Measurements from ENCODE around the gene GMDS.
A peak's percentile ranks its signal among the peaks of the same experiment; 100 is the strongest.

GMDS gene

DNA sequence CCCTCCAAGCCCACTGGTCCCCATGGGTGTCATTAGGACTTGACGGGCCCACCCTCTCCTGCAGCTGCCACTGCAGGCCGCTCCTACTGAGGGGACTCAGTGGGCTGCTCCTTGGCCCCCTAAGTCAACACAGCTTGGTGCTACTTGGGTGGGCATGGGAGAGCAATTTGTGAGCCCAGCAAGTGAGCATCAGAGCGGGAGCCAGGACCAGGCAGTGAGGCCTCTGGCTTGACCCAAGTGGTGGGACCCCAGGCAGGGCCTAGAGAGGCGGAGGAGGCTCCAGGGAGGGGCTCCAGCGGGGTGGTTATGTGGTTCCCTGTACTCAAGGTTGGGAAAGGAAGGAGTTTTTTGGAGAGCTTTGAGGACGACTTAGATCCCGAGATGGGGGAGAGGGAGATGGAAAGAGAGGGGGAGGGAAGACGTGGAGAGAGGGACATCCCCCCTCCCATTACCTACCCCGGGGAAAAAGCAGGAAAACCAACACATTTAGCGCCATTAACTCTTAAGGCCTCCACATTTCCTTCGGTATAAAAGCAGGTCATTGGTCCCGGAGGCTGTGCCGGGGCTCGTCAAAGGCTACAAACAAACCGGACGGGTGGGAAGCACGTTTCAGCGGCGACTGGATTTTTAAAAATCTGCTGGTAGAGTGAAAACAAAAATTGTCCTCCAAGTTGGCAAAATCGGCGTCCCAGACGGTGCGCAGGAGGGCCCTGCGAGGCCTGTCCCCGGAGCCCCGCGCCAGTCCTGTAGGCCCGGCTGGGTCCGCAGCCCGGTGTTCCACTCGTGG, 626.9 kb downstream of the GMDS start:
- DNase-seq = no peak

DNA sequence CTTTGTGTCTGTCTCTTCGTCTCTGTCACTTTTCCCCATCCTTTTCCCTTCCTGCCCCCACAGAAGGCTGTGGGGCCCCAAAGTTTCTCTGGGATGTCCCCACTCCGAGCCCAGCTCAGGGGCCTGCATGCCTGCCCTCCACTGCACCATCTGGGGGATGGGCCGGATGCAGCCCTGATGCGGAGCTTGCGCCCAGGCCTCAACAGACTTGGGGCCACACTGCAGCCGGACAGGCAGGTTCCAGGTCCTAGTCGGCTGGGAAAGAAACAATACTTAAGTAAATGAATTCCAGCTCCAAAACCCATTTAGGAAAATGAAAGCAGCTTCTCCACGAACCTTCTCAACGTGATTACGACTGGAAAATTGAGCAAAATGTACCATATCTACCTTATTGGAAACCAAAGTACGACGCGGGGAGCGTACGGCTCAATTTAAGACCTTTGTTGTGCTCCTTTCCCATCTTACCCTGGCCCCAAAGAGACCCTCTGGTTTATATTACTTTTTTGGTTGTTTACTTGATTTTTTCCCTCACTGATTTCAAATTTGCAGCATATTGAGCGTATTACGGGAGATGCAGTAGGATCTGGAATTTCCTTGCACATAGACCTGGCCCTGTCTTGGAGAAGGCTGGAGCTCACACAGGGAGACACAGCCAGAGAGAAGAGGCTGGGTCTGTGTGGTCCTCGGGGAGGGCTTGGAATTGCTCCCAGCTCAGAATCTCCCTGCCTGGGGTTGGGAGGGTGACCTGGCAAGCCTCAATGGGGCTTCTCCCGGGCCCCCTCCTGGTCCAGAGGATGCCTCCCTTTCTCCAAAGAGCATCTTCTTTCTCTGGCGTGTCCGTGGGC, 627.7 kb downstream of the GMDS start:
- no peak for DNase-seq

DNA sequence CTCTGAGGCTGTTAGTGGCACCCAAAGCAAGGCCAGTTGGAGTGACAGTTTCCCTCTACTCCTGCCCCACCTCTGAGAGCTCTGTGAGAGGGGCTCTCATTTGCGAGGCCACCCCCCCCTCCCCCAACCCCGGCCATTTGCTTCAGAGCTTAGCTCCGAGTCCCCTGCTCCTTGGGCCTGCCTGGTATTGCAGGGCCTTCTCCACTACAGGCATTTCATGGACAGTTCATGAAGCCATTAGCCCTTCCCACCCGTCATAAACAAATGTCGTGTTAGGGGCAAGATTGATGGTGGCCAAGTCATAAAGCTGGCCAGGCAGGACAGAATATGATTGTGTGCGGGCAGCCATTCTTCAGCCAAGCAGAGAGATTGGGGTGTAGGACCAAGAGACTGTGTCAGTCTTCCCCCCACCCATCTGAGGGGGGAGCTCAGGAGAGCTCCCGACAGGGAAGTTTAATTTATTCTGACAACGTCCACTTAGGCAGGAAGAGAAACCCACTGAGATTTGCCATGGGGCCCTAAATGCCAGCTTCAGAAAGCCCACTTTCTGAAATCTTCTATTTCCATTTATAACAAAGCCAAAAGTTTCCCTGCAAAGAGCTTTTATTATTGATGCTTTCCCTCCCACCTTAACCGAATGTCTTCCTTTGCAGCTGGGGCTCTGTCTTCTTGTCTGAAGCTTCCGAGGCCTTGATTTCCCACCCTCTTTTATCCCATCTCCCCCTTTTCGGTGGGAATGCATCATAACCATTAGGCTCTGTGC, 628.5 kb downstream of the GMDS start:
- DNase-seq = no peak

DNA sequence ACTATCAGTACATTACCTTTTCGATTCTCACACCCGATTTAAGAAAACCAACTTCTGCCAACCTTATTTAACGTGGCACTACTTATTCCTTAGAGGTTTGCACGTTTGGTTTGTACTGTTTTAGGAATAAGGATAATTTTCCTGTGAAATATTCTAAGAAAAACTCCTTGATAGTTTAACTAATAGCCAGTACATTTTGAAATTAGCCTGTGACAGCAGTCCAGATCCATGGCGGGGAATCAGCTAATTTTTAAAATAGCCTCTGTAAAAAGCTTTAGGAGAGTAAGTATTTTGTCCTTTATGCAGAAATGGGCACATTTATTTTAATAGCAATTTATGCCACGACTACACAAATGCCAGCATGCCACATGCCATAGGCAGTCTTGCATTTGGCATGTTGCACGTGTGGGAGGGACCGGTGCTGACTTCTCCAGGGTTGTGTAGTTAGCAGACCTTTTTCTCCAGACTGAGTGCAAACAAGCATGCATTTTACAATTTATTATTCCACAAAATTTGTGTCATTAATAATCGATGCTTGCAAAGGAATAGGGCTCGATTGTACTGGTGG, 629.5 kb downstream of the GMDS start:
- DNase-seq = no peak

DNA sequence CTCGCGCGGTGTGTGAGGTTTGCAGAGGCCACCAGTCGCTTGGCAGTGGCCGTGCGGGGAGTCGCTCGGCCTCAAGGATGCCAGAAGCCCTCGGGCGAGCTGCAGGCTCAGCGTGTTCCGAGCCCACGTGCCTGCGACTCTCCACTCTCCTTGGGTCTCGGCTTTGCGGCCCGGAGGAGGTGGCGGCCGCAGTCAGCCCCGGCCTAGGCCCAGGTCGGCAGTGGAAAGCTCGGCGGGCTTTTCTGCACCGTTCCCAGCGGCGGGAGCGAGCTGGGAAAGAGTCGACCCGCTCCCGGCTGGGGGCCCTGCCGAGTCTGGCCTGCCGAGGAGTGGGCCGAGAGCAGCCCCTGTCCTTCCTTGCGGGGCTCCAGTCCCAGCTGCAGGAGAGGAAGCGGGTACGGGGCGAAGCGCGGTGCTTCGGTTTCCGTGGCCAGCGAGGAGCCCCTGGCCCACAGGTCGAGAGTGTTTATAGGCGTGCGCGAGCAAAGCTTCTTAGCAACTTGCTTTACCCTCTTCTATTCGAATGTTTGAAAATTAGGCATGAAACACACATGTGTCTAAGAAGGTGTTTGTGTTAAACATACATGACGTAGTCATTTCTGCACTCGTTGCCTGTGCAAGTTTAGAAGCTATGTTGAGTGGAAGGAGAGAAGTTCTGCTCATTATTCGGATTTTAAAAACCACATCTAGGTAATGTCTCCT, 630.1 kb downstream of the GMDS start:
- no peak for DNase-seq

DNA sequence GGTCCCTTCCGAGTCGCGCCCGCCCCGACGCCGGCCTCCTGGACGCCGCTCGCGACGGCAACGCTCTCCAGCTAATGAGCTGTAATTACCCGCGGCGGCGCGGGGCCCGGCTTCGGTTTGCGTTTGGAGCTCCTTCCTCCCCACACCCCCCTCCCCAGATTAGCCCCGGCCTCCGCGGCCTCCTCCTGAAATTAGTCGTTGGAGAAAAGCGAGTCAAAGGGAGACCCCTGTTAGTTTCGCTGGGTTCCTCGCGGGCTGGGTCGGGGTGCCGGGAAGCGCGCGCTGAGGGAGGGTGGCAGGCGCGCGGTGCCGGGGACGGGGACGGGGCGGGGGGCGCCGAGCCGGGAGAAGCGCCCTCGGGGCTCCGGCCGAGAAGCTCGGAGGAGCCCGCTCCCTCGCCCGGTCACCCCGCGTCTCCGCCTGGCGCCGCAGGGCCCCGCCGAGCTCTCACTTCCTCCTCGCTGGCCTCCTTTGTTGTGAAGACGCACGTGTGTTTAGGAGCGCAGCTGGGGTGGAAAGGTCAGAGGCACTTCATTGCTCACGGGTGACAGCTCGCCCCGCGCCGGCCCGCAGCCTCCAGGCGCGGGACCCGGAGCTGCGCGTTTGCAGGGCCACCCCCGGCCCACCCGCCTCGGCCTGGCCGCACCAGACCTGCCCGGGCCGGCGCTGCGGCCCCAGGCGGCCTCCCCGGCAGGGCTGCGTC, 630.8 kb downstream of the GMDS start:
- peak in 1 of 6 experiments; percentile 10 for DNase-seq

DNA sequence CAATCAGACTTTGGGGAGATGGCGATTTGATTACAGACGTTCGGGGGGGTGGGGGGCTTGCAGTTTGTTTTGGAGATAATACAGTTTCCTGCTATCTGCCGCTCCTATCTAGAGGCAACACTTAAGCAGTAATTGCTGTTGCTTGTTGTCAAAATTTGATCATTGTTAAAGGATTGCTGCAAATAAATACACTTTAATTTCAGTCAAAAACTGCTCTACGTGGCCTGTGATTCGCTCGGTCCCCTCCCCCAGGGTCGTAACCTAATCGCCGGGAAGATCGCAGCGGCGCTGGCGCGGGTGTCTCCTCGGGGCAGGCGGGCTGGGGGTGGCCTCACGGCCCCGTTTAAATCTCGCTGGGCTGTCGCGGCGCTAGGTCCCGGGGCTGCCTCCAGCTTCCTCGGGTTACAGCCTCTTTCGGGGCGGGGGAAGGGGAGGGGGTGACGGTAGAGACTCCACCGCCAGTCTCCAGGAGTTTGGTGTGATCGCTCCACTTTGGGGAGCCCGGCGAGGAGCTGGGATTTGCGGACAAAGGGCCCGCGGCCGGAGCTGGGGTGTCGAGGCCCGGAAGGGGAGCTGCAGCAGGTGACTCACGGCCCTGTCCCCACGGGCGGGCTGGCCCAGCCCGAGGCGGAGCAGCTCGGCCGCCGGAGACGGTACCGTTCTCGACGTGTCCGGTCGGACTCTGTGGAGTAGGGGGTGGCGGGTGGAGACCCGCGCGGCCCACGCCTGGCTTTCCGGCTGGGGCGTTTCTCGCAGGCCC, 631.5 kb downstream of the GMDS start:
- peak in 1 of 6 experiments; percentile 30 for DNase-seq

DNA sequence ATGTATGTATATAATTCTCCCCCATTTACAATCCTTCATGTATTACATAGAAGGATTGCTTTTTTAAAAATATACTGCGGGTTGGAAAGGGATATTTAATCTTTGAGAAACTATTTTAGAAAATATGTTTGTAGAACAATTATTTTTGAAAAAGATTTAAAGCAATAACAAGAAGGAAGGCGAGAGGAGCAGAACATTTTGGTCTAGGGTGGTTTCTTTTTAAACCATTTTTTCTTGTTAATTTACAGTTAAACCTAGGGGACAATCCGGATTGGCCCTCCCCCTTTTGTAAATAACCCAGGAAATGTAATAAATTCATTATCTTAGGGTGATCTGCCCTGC, 632.1 kb downstream of the GMDS start:
- DNase-seq = no peak

DNA sequence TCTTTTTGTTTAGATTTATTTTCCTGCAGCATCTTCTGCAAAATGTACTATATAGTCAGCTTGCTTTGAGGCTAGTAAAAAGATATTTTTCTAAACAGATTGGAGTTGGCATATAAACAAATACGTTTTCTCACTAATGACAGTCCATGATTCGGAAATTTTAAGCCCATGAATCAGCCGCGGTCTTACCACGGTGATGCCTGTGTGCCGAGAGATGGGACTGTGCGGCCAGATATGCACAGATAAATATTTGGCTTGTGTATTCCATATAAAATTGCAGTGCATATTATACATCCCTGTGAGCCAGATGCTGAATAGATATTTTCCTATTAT, 632.5 kb downstream of the GMDS start:
- DNase-seq = no peak

DNA sequence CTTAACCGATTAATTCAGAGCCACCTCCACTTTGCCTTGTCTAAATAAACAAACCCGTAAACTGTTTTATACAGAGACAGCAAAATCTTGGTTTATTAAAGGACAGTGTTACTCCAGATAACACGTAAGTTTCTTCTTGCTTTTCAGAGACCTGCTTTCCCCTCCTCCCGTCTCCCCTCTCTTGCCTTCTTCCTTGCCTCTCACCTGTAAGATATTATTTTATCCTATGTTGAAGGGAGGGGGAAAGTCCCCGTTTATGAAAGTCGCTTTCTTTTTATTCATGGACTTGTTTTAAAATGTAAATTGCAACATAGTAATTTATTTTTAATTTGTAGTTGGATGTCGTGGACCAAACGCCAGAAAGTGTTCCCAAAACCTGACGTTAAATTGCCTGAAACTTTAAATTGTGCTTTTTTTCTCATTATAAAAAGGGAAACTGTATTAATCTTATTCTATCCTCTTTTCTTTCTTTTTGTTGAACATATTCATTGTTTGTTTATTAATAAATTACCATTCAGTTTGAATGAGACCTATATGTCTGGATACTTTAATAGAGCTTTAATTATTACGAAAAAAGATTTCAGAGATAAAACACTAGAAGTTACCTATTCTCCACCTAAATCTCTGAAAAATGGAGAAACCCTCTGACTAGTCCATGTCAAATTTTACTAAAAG, 633.0 kb downstream of the GMDS start:
- no peak for DNase-seq

DNA sequence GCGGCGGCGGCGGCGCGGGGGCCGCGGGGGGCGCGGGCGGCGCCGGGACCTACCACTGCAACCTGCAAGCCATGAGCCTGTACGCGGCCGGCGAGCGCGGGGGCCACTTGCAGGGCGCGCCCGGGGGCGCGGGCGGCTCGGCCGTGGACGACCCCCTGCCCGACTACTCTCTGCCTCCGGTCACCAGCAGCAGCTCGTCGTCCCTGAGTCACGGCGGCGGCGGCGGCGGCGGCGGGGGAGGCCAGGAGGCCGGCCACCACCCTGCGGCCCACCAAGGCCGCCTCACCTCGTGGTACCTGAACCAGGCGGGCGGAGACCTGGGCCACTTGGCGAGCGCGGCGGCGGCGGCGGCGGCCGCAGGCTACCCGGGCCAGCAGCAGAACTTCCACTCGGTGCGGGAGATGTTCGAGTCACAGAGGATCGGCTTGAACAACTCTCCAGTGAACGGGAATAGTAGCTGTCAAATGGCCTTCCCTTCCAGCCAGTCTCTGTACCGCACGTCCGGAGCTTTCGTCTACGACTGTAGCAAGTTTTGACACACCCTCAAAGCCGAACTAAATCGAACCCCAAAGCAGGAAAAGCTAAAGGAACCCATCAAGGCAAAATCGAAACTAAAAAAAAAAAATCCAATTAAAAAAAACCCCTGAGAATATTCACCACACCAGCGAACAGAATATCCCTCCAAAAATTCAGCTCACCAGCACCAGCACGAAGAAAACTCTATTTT, 633.7 kb downstream of the GMDS start:
- DNase-seq = peak in 2 of 6 experiments; percentile 12 to 33

DNA sequence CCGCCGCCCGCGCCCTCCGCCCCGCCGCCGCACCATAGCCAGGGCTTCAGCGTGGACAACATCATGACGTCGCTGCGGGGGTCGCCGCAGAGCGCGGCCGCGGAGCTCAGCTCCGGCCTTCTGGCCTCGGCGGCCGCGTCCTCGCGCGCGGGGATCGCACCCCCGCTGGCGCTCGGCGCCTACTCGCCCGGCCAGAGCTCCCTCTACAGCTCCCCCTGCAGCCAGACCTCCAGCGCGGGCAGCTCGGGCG, 634.2 kb downstream of the GMDS start:
- no peak for DNase-seq

DNA sequence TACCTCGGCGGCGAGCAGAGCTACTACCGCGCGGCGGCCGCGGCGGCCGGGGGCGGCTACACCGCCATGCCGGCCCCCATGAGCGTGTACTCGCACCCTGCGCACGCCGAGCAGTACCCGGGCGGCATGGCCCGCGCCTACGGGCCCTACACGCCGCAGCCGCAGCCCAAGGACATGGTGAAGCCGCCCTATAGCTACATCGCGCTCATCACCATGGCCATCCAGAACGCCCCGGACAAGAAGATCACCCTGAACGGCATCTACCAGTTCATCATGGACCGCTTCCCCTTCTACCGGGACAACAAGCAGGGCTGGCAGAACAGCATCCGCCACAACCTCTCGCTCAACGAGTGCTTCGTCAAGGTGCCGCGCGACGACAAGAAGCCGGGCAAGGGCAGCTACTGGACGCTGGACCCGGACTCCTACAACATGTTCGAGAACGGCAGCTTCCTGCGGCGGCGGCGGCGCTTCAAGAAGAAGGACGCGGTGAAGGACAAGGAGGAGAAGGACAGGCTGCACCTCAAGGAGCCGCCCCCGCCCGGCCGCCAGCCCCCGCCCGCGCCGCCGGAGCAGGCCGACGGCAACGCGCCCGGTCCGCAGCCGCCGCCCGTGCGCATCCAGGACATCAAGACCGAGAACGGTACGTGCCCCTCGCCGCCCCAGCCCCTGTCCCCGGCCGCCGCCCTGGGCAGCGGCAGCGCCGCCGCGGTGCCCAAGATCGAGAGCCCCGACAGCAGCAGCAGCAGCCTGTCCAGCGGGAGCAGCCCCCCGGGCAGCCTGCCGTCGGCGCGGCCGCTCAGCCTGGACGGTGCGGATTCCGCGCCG, 634.7 kb downstream of the GMDS start:
- peak in 3 of 6 experiments; percentile 16 to 40 (median 20) for DNase-seq

DNA sequence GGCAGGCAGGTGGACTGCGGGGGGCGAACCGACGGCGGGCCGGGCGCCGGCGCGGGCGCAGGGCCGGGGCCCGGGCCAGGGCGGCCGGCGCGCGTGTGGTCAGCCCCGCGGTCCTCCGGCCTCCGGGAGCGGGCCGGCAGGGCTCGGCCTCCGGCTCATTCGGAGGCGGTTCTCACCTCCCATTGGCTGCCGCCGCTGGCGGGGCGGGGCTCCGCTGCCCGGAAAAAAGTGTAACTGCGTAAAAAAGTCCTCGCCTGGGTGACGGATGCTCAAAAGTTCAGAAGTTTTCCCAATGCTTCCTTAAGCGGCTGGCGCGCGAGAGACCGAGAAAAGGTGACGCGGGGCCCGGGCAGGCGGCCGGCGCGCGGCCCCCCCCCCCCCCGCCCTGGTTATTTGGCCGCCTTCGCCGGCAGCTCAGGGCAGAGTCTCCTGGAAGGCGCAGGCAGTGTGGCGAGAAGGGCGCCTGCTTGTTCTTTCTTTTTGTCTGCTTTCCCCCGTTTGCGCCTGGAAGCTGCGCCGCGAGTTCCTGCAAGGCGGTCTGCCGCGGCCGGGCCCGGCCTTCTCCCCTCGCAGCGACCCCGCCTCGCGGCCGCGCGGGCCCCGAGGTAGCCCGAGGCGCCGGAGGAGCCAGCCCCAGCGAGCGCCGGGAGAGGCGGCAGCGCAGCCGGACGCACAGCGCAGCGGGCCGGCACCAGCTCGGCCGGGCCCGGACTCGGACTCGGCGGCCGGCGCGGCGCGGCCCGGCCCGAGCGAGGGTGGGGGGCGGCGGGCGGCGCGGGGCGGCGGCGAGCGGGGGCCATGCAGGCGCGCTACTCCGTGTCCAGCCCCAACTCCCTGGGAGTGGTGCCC, 635.5 kb downstream of the GMDS start, which contains the start of gene FOXC1:
FOXC1 (plus strand) TSS at position 268 of the 849 bp plus-strand sequence; CDS start at position 799, 531 bp downstream.
- peak in 1 of 6 experiments; percentile 40 for DNase-seq

DNA sequence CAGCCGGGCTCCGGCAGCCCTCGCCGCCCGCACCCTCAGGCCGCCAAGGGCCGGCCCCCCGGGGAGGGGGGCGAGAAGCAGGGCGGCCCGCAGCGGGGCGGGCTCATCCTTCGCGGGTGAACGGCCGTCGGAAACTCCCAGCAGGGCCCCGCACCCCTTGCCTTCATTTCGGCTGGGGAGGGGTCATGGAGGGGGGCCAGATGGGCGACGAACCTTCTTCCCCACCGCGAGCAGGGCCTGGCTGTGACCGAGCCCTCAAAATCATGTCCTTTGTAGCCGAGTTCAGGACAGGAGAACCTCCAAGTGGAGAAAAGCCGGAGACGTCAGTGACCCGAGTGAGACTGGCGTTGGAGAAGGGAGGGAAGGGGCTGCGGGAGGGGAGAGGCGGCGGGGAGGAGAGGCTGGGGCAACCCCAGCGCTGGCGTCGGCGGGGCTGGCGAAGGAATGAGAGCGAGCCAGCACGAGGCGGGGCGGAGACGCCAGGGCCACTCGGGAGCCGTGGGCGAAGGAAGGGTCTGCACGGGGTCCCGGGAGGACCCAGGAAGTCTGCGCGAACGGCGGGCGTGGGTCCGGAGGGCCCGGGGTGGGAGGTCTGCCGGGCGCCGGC, 636.3 kb downstream of the GMDS start:
- peak in 2 of 6 experiments; percentile 9 to 10 for DNase-seq

DNA sequence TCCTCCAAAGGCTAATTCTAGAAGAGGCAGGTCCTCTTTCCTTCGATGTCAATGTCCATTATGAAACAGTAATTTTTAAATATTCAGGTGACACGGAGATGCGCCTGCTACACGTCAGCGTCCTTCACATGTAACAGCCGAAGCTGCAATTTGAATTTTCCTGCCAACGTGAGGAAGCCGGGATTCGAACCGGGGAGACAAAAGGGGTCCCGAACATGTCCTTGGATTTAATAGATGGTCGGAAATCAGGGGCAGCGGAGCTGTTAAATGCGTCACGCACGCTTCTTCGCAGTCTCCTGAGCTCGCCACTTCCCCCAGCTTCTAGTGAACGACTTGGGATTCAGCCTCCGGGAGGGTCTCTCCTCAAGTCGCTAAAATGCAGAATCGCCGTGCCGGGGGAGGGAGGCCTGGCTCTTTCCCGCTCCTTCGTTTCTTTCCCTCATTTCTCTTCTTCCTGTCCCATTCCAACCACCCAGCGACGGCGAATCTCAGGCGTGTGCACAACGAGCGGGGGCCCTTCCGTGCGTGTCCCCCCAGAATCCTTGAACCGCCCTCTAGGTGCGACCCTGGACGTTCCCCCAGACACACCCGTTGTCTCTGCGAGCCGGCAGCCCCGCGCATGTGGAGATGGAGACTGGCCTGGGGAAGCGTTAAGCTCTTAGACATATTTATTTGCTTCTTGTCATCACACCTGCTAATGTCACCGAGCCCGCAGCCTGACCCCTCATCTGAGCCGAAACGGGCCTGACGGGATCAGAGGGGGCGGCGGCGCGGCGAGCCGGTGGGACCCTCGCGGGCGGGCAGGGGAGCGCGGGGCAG, 637.0 kb downstream of the GMDS start:
- peak in 1 of 6 experiments; percentile 24 for DNase-seq
